HL-60/S4 treated with phorbol 12-myristate 13-acetate at 8.2 ng/mL for 4 days and 3 days (cell line): ENCODE data around the gene TAF6L.
"Not testable (repeated sequence)": the region's sequence is repeated elsewhere in the genome, so short reads cannot be mapped to it uniquely, and the experiment has no call there.

Experiments used
- in situ Hi-C: fragments of 300-500 bp; cut with MboI; formaldehyde crosslinking; loops from 2 replicates; pipeline ENCODE4 v1.15.0; 2022; ENCODE audit warnings: low sequenced_read_pairs

The TAF6L gene

DNA sequence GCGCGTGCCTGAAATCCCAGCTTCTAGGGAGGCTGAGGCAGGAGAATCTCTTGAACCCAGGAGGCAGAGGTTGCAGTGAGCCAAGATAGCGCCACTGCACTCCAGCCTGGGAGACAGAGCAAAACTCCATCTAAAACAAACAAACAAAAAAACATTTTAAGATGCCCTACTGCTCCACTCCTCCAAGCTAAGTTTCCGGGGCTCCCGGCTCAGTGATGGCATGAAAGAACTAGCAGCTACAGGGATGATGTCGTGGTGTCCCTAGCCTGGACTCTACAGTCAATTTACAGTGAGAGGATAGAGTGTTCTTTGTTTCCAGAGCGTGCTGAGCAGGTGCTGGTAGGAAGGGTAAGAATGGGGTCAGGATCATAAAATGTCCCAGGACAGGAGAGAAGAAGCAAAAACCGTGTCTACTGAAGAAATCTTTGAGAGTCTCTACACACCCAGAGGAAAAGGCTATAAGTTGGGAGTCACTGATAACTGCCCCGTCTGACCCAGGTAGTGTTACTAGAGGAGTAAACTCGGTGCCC, 16.0 kb upstream of the TAF6L start:
- in situ Hi-C loops: no loop called here

GRCh38 chr11:62757846-62758788, 13.1 kb upstream of the TAF6L start:
- in situ Hi-C loops: no loop called here

GRCh38 chr11:62760867-62761227, 10.3 kb upstream of the TAF6L start:
- in situ Hi-C loops: not testable (repeated sequence)

- in situ Hi-C loops: no loop called here
These were observed 435 bp upstream of the TAF6L start for GRCh38 chr11:62770778-62771143.

- in situ Hi-C loops: no loop called here
These were observed 3.2 kb downstream of the TAF6L start for GRCh38 chr11:62774407-62774806.

- in situ Hi-C loops: no loop called here
These were observed 4.5 kb downstream of the TAF6L start for GRCh38 chr11:62775646-62776045.

DNA sequence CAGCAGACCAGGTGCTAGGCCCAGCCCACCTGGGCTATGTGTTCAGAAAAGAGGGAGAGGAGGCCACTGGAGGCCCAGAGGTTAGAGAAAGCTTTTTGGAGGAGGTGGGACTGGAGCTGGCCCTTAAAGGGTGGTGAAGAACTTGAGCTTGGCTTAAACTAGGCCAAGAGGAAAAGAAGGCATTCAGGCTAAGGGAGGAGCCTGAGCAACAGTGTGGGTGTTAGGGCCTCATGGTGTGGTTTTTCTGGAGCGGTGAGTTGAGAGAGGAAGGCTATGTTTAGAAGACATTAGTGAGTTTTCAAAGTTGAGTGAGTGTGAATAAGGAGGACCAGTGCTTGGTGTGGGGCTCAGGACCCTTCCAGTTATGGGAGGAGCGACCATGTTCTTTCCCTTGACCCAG, 6.2 kb downstream of the TAF6L start:
- in situ Hi-C loops: no loop called here

GRCh38 chr11:62778441-62778840, 7.2 kb downstream of the TAF6L start:
- in situ Hi-C loops: no loop called here

GRCh38 chr11:62782753-62783152, 11.6 kb downstream of the TAF6L start:
- in situ Hi-C loops: no loop called here

DNA sequence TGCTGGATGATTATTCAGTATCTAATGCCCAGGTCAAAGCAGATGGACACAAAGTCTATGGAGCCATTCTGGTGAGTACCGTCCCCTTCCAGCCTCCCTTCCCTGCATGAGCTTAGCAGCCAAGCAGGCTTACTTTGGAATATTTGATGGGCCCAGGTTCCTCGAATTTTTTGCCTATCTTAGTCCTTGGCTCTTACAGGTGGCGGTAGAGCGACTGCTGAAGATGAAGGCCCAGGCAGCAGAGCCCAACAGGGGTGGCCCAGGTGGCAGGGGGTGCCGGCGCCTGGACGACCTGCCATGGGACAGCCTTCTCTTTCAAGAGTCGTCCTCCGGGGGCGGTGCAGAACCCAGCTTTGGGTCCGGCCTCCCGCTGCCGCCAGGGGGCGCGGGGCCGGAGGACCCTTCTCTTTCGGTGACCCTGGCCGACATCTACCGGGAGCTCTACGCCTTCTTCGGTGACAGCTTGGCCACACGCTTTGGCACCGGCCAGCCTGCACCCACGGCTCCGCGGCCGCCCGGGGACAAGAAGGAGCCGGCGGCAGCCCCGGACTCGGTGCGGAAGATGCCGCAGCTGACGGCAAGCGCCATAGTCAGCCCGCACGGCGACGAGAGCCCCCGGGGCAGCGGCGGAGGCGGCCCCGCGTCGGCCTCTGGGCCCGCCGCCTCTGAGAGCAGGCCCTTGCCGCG, 15.3 kb downstream of the TAF6L start:
- in situ Hi-C loops: no loop called here

- in situ Hi-C loops: no loop called here
These were observed 16.0 kb downstream of the TAF6L start, which contains the start of gene TMEM179B for GRCh38 chr11:62787005-62787759. TMEM179B (plus strand) TSS chr11:62787402; CDS start chr11:62787432, 30 bp downstream.

GRCh38 chr11:62788991-62789390, 17.8 kb downstream of the TAF6L start:
- in situ Hi-C loops: no loop called here

DNA sequence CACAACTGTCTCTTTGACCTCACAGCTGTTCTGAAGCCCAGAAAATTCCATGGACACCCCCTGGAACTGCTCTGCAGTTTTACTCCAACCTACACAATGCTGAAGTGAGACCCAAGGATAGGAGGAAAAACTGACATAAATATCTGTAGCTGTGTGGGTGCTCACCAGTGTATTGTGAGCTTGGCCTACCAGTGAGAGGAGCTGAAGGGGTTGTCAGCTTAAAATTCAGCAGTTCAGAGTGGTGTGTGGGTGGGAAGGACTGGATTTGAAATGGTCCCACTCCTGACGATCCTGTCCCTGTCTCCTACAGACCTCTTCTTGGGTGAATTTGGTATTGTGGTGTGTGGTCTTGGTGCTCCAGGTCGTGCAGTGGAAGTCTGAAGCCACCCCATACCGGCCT, 18.4 kb downstream of the TAF6L start:
- in situ Hi-C loops: no loop called here

GRCh38 chr11:62791501-62792201, 20.5 kb downstream of the TAF6L start, which contains the start of gene TMEM223:
TMEM223 (minus strand) TSS chr11:62792006; CDS start chr11:62791994, 12 bp downstream.
- in situ Hi-C loops: no loop called here

DNA sequence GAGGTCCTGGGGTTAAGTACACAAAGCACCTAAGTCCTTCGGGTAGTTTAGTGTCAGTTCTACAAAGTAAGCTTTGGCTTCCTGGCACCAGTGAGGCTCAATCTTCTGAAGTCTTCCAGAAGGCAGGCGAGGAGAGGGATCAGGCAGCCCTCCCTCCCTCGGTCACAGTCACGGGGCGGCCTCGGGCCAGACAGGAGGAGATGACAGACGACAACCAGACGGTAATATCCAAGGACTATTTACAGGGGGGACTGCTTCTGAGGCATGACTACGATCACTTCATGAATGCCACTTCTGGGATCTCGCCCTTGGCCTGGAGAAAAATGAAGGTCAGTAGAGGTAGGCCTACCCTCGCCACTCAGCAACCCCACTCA, 21.0 kb downstream of the TAF6L start:
- in situ Hi-C loops: no loop called here

DNA sequence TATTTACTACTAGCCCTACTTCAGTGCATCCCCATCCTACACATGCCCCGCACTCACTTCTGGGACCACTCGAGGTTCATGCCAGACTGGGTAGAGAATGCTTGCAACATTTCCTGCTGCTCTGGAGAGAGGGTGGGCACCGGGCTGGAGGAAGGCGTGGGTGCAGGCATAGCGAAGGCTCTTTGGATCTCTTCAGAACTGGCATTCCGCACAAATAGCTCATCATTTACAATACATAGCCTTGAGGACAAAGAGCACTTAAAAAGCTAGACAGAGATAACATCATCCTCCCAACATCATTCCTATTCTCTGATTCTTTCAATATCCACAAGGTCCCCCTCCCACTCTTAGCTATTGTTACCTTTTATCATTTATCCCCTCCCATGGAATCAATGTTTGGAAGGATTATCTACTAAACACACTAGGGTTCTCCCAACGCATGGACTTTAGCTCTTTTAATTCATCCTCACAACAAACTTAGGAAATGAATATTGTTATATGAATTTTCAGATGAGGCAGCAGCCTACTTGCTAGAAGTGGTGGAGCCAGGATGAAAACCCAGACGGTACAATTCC, 23.1 kb downstream of the TAF6L start:
- in situ Hi-C loops: no loop called here

- in situ Hi-C loops: no loop called here
These were observed 25.1 kb downstream of the TAF6L start for GRCh38 chr11:62796281-62796680.

DNA sequence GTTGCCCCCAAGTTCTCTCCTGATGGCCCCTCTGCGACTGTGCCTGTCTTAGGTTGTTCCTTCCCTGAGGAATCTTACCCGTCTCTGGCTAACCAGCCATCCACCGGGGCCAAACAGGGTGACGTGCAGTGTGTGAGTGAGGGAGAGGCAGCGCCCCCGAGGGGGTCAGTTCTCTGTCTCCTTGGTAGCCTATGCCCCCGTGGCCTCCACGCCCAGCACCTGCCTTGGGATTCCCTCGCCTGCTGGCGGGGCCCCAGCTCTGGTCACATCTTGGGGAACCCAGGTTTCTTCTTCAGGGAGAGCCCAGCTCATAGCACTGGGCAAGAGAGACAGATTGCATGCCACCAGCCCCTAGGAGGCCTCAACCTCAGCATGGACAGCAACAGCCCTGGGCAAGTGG, 28.3 kb downstream of the TAF6L start:
- in situ Hi-C loops: no loop called here

GRCh38 chr11:62801071-62801470, 29.9 kb downstream of the TAF6L start:
- in situ Hi-C loops: no loop called here
